CD8-positive, alpha-beta memory T cell (primary cell): Measurements from ENCODE around the gene ASGR1. TPM values are rescaled to one million over a fixed set of nuclear protein-coding genes. Genes with fewer than 3 reads are reported as not detected.
"Not testable (repeated sequence)": the region's sequence is repeated elsewhere in the genome, so short reads cannot be mapped to it uniquely, and the experiment has no call there.

Experiments
- CTCF ChIA-PET: fragments of 350-600 bp; sonication (Branson Sonifier 250); formaldehyde crosslinking; loops from one replicate; lab custom pipeline; 2021; ENCODE audit warnings: antibody characterized with exemption; lab: Charles Lee
- POLR2A ChIA-PET: fragments of 350-600 bp; sonication (Branson Sonifier 250); formaldehyde crosslinking; loops from one replicate; lab custom pipeline; 2021; ENCODE audit warnings: antibody characterized with exemption; lab: Charles Lee
- DNase-seq, 5 donors: peaks; one replicate each; pipeline versions ENCODE4 v3.0.0 to v3.0.0-alpha.2; 2020 to 2022; ENCODE audit warnings: mixed read lengths in 1 of 5
- H3K27ac ChIP-seq: one replicate; pipeline ENCODE4 v1.7.0; 2013; ENCODE audit warnings: low read depth, mild to moderate bottlenecking, low read length, moderate library complexity
- H3K27me3 ChIP-seq: 2 replicates; pipeline ENCODE4 v1.7.0; 2013; ENCODE audit warnings: low read length, mild to moderate bottlenecking; ENCODE audit not compliant: insufficient read depth, poor library complexity, severe bottlenecking
- H3K36me3 ChIP-seq: 2 replicates; pipeline ENCODE4 v1.7.0; 2013; ENCODE audit warnings: mild to moderate bottlenecking, low read length, moderate library complexity; ENCODE audit not compliant: insufficient read depth
- H3K4me1 ChIP-seq: 2 replicates; pipeline ENCODE4 v1.7.0; 2013; ENCODE audit warnings: mild to moderate bottlenecking, low read length, moderate library complexity; ENCODE audit not compliant: insufficient read depth
- H3K4me3 ChIP-seq: 2 replicates; pipeline ENCODE4 v1.7.0; 2013; ENCODE audit warnings: mild to moderate bottlenecking, low read length
- H3K9me3 ChIP-seq: 2 replicates; pipeline ENCODE4 v1.7.0; 2013; ENCODE audit warnings: mild to moderate bottlenecking, low read length
- H3K27ac Mint-ChIP-seq, 8 donors: one replicate each; pipeline ENCODE4 v1.8.0; 2020 to 2021; ENCODE audit warnings: mixed read lengths in 8 of 8, mild to moderate bottlenecking in 6 of 8, inconsistent platforms in 3 of 8, moderate library complexity in 3 of 8
- H3K27me3 Mint-ChIP-seq, 2 donors: one replicate each; pipeline ENCODE4 v1.8.0; 2020 to 2021; ENCODE audit warnings: mixed read lengths in 2 of 2, mild to moderate bottlenecking in 1 of 2, moderate library complexity in 1 of 2
- H3K36me3 Mint-ChIP-seq, 3 donors: one replicate each; pipeline ENCODE4 v1.8.0; 2020 to 2021; ENCODE audit warnings: mixed read lengths in 3 of 3, inconsistent platforms in 1 of 3, mild to moderate bottlenecking in 1 of 3
- H3K4me1 Mint-ChIP-seq, 3 donors: one replicate each; pipeline ENCODE4 v1.8.0; 2020 to 2021; ENCODE audit warnings: mixed read lengths in 3 of 3, inconsistent platforms in 1 of 3, mild to moderate bottlenecking in 1 of 3
- H3K4me3 Mint-ChIP-seq, 7 donors: one replicate each; pipeline ENCODE4 v1.8.0; 2020 to 2021; ENCODE audit warnings: mixed read lengths in 7 of 7, mild to moderate bottlenecking in 6 of 7, moderate library complexity in 4 of 7, inconsistent platforms in 2 of 7
- H3K9me3 Mint-ChIP-seq, 5 donors: one replicate each; pipeline ENCODE4 v1.8.0; 2020 to 2022; ENCODE audit warnings: mixed read lengths in 5 of 5, mild to moderate bottlenecking in 3 of 5, moderate library complexity in 2 of 5, inconsistent platforms in 1 of 5
- polyA plus RNA-seq: library from polyadenylated mRNA; unstranded; fragments of 300-500 nt; fragmentation: Illumina TruSeq; gene quantifications from one replicate; pipeline ENCODE4 v1.2.3, GENCODE V29; 2021
- total RNA-seq, 2 experiments: library from RNA; stranded (reverse); gene quantifications; one replicate each; pipeline ENCODE4 v1.2.3, GENCODE V29; 2021

ASGR1 gene
- total and polyA plus RNA-seq, 3 experiments from 2014 or later = 0.46 to 0.55 TPM; not detected in 1

DNA sequence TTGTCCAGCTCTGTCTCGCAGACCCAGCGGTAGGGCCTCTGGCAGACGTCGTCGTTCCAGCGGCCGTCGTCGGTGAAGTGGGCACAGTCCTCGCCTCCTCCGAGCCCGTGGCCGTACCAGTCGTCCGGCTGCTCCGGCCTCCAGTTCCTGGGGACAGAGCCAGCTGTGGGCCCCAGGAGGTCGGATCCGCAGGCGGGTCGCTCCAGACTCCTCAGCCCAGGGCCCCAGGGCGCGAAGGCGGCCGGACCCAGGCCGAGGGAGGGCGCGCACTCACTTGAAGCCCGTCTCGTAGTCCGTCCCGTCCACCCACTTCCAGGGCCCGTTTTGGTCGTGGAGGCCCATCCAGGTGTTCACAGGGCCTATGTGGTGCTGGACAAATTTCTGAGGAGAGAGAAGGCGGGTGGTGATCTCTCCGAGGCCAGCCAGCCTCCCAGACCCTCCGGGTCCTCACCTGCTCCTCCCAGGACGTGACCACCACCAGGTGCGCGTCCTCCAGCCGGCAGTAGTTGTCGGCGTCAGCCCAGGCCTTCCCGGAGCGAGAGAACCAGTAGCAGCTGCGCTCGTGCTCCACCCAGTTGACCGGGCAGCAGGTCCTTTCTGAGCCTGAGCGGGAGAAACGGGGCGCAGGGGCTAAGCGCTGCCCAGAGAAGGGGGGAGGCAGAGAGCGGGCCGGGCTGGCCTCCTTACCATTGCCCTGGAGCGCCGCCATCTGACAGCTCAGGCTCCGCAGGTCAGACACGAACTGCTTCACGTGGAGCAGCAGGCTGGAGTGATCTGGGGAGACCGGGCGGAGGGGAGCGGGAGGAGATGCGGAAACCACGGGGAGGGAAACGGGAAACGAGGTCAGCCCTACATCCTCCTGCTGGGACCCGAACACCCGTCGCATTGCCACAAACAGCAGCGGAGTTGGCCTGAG is 5.2 kb downstream of the ASGR1 start:
- H3K27me3 ChIP-seq = peaks cover 18% of the 10 kb centered on the region
- peak; percentile 17 to 64 (median 35) for DNase-seq
- ChIA-PET CTCF (no interaction called here), POLR2A (no interaction called here)
- H3K36me3 ChIP-seq = no peaks in the 10 kb centered on the region
- peaks cover 4 to 16% (median 16%) of the 10 kb centered on the region in 5 donors for H3K9me3 Mint-ChIP-seq
- H3K9me3 ChIP-seq = no peaks in the 10 kb centered on the region
- H3K4me1 ChIP-seq = peaks cover 26% of the 10 kb centered on the region
- peak overlapping the region; percentile 4 for H3K4me3 ChIP-seq
- no peak overlapping the region for H3K27ac ChIP-seq
- no peak overlapping the region for H3K27ac Mint-ChIP-seq
- H3K36me3 Mint-ChIP-seq = peaks cover 0 to 13% (median 0%) of the 10 kb centered on the region in 3 donors
- H3K27me3 Mint-ChIP-seq = peaks cover 14 to 17% of the 10 kb centered on the region in 2 donors
- H3K4me1 Mint-ChIP-seq = peaks cover 10 to 13% (median 10%) of the 10 kb centered on the region in 3 donors
- no peak overlapping the region for H3K4me3 Mint-ChIP-seq

DNA sequence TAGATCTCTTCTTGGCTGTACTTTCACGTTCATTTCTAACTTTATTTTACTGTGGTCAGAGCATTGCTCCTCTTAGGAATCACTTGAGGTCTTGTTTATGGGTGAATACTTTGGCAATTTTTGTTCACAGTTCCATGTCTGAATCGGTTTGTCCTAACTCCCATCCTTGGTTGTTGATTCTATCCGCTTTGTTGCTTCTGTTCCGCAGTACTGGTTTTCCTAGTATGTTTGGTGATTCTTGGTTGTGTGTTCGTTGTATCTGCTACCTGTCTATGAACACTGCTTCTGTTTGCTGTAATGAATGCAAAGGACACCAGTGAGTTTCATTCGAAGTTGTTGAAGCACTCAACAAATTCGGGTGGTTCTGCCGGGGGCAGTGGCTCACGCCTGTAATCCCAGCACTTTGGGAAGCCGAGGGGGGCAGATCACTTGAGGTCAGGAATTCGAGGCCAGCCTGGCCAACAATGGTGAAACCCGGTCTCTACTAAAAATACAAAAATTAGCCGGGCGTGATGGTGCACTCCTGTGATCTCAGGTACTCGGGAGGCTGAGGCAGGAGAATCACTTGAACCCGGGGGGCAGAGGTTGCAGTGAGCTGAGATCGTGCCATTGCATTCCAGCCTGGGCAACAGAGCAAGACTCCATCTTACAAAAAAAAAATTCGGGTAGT is 6.5 kb downstream of the ASGR1 start:
- peaks cover 20% of the 10 kb centered on the region for H3K4me1 ChIP-seq
- H3K27ac ChIP-seq, H3K4me3 ChIP-seq, H3K9me3 ChIP-seq, POLR2A ChIA-PET, DNase-seq, H3K4me1 Mint-ChIP-seq, H3K36me3 ChIP-seq, H3K27me3 Mint-ChIP-seq, CTCF ChIA-PET, H3K4me3 Mint-ChIP-seq, H3K27ac Mint-ChIP-seq: not testable (repeated sequence)
- peaks cover 10% of the 10 kb centered on the region for H3K27me3 ChIP-seq
- Mint-ChIP-seq H3K36me3 (peaks cover 0 to 18% (median 0%) of the 10 kb centered on the region in 3 donors), H3K9me3 (peaks cover 4 to 23% (median 20%) of the 10 kb centered on the region in 5 donors)

DNA sequence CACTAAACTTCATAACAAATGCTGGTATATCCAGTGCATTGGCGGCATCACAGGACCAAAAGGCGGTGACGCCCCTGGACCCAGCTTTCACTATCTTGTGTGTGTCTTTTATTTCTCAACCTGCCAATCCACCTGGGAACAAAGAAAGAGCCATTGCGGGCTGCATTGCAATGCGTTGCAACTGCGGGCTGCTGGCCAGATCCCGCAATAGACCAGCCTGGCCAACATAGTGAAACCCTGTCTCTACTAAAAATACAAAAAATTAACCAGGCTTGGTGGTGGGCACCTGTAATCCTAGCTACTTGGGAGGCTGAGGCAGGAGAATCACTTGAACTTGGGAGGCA is 9.6 kb downstream of the ASGR1 start:
- H3K27ac Mint-ChIP-seq, H3K4me3 ChIP-seq, H3K27ac ChIP-seq, DNase-seq, POLR2A ChIA-PET, H3K9me3 ChIP-seq, H3K36me3 ChIP-seq, H3K4me1 ChIP-seq, H3K4me1 Mint-ChIP-seq, H3K27me3 ChIP-seq, H3K4me3 Mint-ChIP-seq: not testable (repeated sequence)
- H3K36me3 Mint-ChIP-seq = peaks cover 0 to 18% (median 0%) of the 10 kb centered on the region in 3 donors
- CTCF ChIA-PET = interaction anchor here (3.4 kb wide), 1 partner anchor 8 kb away, joined by 11 read pairs; no protein-coding TSS in a partner anchor
- H3K9me3 Mint-ChIP-seq = peaks cover 4 to 23% (median 21%) of the 10 kb centered on the region in 5 donors
- H3K27me3 Mint-ChIP-seq = peaks cover 3 to 18% of the 10 kb centered on the region in 2 donors

DNA sequence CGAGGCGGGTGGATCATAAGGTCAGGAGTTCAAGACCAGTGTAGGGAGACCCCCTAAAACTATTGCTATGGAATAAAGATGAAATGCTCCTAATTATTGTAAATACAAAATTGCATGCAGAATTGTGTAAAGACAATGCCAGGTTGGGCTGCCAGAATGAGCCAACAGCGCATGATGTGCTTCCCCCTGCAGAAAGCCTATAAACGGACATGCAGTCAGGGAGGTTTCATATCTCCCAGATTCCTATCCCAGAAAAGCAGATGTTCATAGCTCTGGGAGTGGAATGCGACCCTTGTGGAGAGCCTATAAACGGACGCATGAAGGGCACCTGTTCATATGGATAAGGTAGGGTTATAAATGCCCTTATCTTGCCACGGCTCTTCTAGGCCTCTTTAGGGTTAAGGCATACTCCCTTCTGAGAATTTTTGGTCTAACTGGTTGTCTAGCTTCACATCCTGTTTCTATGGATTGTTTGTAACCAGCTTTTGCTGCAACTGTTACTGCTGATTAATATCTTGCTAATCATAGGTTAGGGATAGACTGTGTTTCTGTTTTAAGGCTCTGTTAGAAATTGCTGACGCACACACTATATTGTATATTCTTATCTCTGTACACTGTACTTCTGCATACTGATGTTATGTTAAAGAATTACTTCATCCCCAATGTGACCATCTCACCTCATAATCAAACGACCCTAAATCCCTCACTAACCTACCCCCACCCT is 10.2 kb downstream of the ASGR1 start:
- Mint-ChIP-seq H3K36me3 (peaks cover 0 to 18% (median 0%) of the 10 kb centered on the region in 3 donors), H3K27me3 (peaks cover 3 to 20% of the 10 kb centered on the region in 2 donors), H3K9me3 (peaks cover 4 to 23% (median 21%) of the 10 kb centered on the region in 5 donors)
- DNase-seq, H3K27me3 ChIP-seq, H3K27ac Mint-ChIP-seq, H3K27ac ChIP-seq, H3K9me3 ChIP-seq, H3K4me3 ChIP-seq, H3K36me3 ChIP-seq, POLR2A ChIA-PET, H3K4me1 Mint-ChIP-seq, H3K4me3 Mint-ChIP-seq, H3K4me1 ChIP-seq: not testable (repeated sequence)
- CTCF ChIA-PET = interaction anchor here (3.4 kb wide), 1 partner anchor 9 kb away, joined by 11 read pairs; no protein-coding TSS in a partner anchor

DNA sequence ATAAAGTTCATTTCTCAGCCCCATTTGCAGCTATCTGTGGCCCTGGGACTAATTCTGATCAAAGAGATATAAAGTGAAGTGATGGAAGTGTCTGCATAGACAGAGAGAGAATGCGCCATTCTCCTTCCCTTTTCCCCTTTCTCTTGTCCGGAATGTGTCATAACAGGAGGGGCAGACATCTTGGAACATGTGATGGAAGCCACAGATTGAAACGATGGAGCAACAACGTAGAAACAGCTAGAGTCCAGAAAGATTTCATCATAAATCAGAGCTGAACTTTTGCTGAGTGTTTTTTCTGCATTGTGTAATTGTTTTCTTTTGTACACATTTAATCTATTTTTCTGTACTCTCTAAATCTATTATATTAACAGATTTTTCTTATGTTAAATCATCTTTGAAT is 11.3 kb downstream of the ASGR1 start:
- DNase-seq = no peak
- Histone ChIP-seq H3K9me3 (no peaks in the 10 kb centered on the region), H3K27ac (no peak overlapping the region), H3K4me3 (no peak overlapping the region), H3K4me1 (no peaks in the 10 kb centered on the region), H3K36me3 (no peaks in the 10 kb centered on the region), H3K27me3 (no peaks in the 10 kb centered on the region)
- H3K36me3 Mint-ChIP-seq = peaks cover 0 to 18% (median 0%) of the 10 kb centered on the region in 3 donors
- ChIA-PET POLR2A (no interaction called here), CTCF (interaction anchor here (0.7 to 3.4 kb wide), 2 partner anchors 10 to 629 kb away, joined by 4 to 11 read pairs; no protein-coding TSS in a partner anchor)
- peaks cover 4 to 23% (median 21%) of the 10 kb centered on the region in 5 donors for H3K9me3 Mint-ChIP-seq
- no peaks in the 10 kb centered on the region for H3K4me1 Mint-ChIP-seq
- peaks cover 6 to 21% of the 10 kb centered on the region in 2 donors for H3K27me3 Mint-ChIP-seq
- no peak overlapping the region for H3K4me3 Mint-ChIP-seq
- no peak overlapping the region for H3K27ac Mint-ChIP-seq

DNA sequence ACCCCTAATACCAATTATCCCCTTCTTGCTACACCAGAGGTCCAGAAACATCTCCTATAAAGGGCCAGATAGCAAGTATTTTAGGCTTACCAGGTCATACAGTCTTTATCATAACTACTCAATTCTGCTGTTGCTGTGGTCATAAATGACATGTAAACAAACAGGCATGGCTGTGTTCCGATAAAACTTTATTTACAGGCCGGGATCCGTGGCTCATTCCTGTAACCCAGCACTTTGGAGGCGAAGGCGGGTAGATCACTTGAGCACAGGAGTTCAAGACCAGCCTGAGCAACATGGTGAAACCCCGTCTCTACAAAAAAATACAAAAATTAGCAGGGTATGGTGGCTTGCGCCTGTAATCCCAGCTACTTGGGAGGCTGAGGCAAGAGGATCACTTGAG is 12.3 kb downstream of the ASGR1 start:
- ChIA-PET POLR2A (no interaction called here), CTCF (interaction anchor here (0.7 to 3.4 kb wide), 2 partner anchors 11 to 528 kb away, joined by 4 to 11 read pairs; no protein-coding TSS in a partner anchor)
- H3K4me1 Mint-ChIP-seq = no peaks in the 10 kb centered on the region
- Histone ChIP-seq H3K4me1 (no peaks in the 10 kb centered on the region), H3K27ac (no peak overlapping the region), H3K4me3 (no peak overlapping the region), H3K9me3 (no peaks in the 10 kb centered on the region), H3K36me3 (no peaks in the 10 kb centered on the region), H3K27me3 (no peaks in the 10 kb centered on the region)
- H3K27ac Mint-ChIP-seq = no peak overlapping the region
- DNase-seq = no peak
- H3K9me3 Mint-ChIP-seq = peaks cover 4 to 23% (median 21%) of the 10 kb centered on the region in 5 donors
- peaks cover 0 to 18% (median 0%) of the 10 kb centered on the region in 3 donors for H3K36me3 Mint-ChIP-seq
- H3K4me3 Mint-ChIP-seq = no peak overlapping the region
- H3K27me3 Mint-ChIP-seq = peaks cover 9 to 27% of the 10 kb centered on the region in 2 donors

DNA sequence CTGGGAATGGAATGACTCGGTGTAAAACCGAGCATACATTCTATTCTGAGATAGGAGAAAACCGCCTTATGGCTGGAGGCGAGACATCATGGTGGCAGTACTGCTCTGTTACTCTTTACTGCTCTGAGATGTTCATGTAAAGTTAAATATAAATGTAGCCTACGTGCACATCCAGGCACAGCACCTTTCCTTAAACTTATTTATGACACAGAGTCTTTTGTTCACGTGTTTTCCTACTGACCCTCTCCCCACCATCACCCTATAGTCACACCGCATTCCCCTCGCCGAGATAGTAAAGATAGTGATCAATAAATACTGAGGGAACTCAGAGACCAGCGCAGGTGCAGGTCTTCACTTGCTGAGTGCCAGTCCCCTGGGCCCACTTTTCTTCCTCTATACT is 19.6 kb downstream of the ASGR1 start:
- H3K4me3 Mint-ChIP-seq, H3K9me3 ChIP-seq, DNase-seq, H3K9me3 Mint-ChIP-seq, H3K27me3 ChIP-seq, CTCF ChIA-PET, POLR2A ChIA-PET, H3K27ac ChIP-seq, H3K4me3 ChIP-seq, H3K27ac Mint-ChIP-seq, H3K36me3 ChIP-seq, H3K4me1 ChIP-seq, H3K36me3 Mint-ChIP-seq, H3K4me1 Mint-ChIP-seq: not testable (repeated sequence)
- H3K27me3 Mint-ChIP-seq = peaks cover 19 to 47% of the 10 kb centered on the region in 2 donors
